Body of pancreas (tissue), 4 donors: Measurements from ENCODE around the gene SETD1A. TPM values are rescaled to one million over a fixed set of nuclear protein-coding genes. Genes with fewer than 3 reads are reported as not detected.

Experiments
- ATAC-seq: fragments of 150-250 bp; one replicate; pipeline ENCODE4 v1.9.1; 2016
- DNase-seq, 4 donors: peaks; one replicate each; pipeline ENCODE4 v3.0.0-alpha.2; 2019
- H3K27ac ChIP-seq, 4 donors: fragments of 200-600 bp; sonication (generic); 1 replicate in 3 of 4; 2 replicates in 1 of 4; pipeline versions ENCODE4 v1.5.1 to v1.6.1; 2016 to 2019; ENCODE audit warnings: mild to moderate bottlenecking in 1 of 4, mixed read lengths in 1 of 4, moderate library complexity in 1 of 4
- H3K27me3 ChIP-seq, 2 donors: fragments of 200-600 bp; sonication (generic); one replicate each; pipeline ENCODE4 v1.6.0; 2016; ENCODE audit warnings: mild to moderate bottlenecking in 1 of 2
- H3K36me3 ChIP-seq, 2 donors: fragments of 200-600 bp; sonication (generic); replicated peaks in 1 of 2; 2 replicates each; pipeline ENCODE4 v1.5.1; 2016; ENCODE audit warnings: low read depth in 2 of 2; ENCODE audit not compliant: insufficient read depth in 1 of 2
- H3K4me1 ChIP-seq: fragments of 200-600 bp; sonication (generic); one replicate; pipeline ENCODE4 v1.6.0; 2016
- H3K4me3 ChIP-seq, 2 donors: fragments of 200-600 bp; sonication (generic); 1 replicate in 1 of 2; 2 replicates in 1 of 2; pipeline ENCODE4 v1.5.1; 2016 to 2019
- H3K9me3 ChIP-seq, 3 donors: fragments of 200-600 bp; sonication (generic); 1 replicate in 2 of 3; 2 replicates in 1 of 3; pipeline ENCODE4 v1.5.1; 2016
- CTCF ChIP-seq, 7 experiments: fragments of 450-650 bp in 4 of 7; fragments of 200-600 bp in 3 of 7; sonication (generic) in 3 of 7; IDR thresholded peaks; one replicate each; pipeline ENCODE4 v1.5.1; 2016 to 2019; ENCODE audit warnings: antibody characterized with exemption in 7 of 7
- POLR2A ChIP-seq, 3 donors: fragments of 450-650 bp; IDR thresholded peaks; one replicate each; pipeline ENCODE4 v1.6.1; 2016; ENCODE audit warnings: antibody characterized with exemption in 3 of 3, mild to moderate bottlenecking in 2 of 3
- WGBS, 2 donors: methylation state at CpG; one replicate each; pipeline ENCODE4 v1.1.5; 2017; 5-methylcytosine and 5-hydroxymethylcytosine counted together
- intact Hi-C: fragments of 100-400 bp; cut with DNase I; formaldehyde crosslinking; loops from one replicate; pipeline ENCODE4 v1.15.1; 2023
- total RNA-seq, 2 donors: library from RNA; depleted of rRNA; stranded (reverse); fragments of >200 nt; gene quantifications; one replicate each; pipeline ENCODE4 v1.1.0, GENCODE V29; 2016

The SETD1A gene
- total RNA-seq, 2 donors from 2014 or later, result 4.7 to 10.9 TPM

- TF ChIP-seq POLR2A (IDR thresholded peaks at IDR 0.05) (no peak), CTCF (IDR thresholded peaks at IDR 0.05) (no peak)
- no peaks in the 10 kb centered on the region for H3K36me3 ChIP-seq
- no peak overlapping the region for H3K4me3 ChIP-seq
- intact Hi-C loops, result no loop called here
- H3K4me1 ChIP-seq, result peaks cover 12% of the 10 kb centered on the region
- no peaks in the 10 kb centered on the region for H3K27me3 ChIP-seq
- ATAC-seq (no peak), DNase-seq (no peak)
- H3K27ac ChIP-seq, result no peak overlapping the region
- H3K9me3 ChIP-seq, result no peaks in the 10 kb centered on the region
These were observed 13.2 kb upstream of the SETD1A start for GRCh38 chr16:30944352-30944751.

- WGBS, 2 donors, result 88 to 89% methylated on average over 23 to 35 of the region's 38 CpGs
- peaks cover 29% of the 10 kb centered on the region for H3K4me1 ChIP-seq
- no peaks in the 10 kb centered on the region for H3K9me3 ChIP-seq
- TF ChIP-seq POLR2A (IDR thresholded peaks at IDR 0.05), result peak in 1 of 3 donors; percentile 20
- TF ChIP-seq CTCF (IDR thresholded peaks at IDR 0.05), result no peak
- H3K36me3 ChIP-seq, result no peaks in the 10 kb centered on the region
- H3K27me3 ChIP-seq, result no peaks in the 10 kb centered on the region
- intact Hi-C loops, result no loop called here
- no peak overlapping the region for H3K4me3 ChIP-seq
- DNase-seq, result peak in 1 of 4 donors; percentile 44
- ATAC-seq, result no peak
- no peak overlapping the region for H3K27ac ChIP-seq
These were observed 10.6 kb upstream of the SETD1A start for GRCh38 chr16:30946671-30947540.

GRCh38 chr16:30947541-30947858 lies 10.1 kb upstream of the SETD1A start:
- 85 to 88% methylated on average over 3 of the region's 3 CpGs for WGBS, 2 donors
- Histone ChIP-seq H3K4me1 (peaks cover 25% of the 10 kb centered on the region), H3K9me3 (no peaks in the 10 kb centered on the region), H3K4me3 (no peak overlapping the region), H3K27me3 (no peaks in the 10 kb centered on the region), H3K36me3 (no peaks in the 10 kb centered on the region), H3K27ac (peak overlapping the region in 3 of 4 donors; percentile 73 to 95 (median 85))
- DNase-seq, result no peak
- intact Hi-C loops, result no loop called here
- ATAC-seq, result no peak
- TF ChIP-seq CTCF (IDR thresholded peaks at IDR 0.05), result no peak
- no peak for TF ChIP-seq POLR2A (IDR thresholded peaks at IDR 0.05)

GRCh38 chr16:30947859-30948666 lies 9.5 kb upstream of the SETD1A start:
- WGBS, 2 donors, result 35 to 46% methylated on average over 29 to 43 of the region's 44 CpGs
- DNase-seq, result peak; percentile 88 to 95 (median 92)
- Histone ChIP-seq H3K4me1 (peaks cover 25% of the 10 kb centered on the region), H3K27me3 (no peaks in the 10 kb centered on the region), H3K9me3 (no peaks in the 10 kb centered on the region), H3K36me3 (no peaks in the 10 kb centered on the region), H3K27ac (peak overlapping the region; percentile 53 to 95 (median 79)), H3K4me3 (peak overlapping the region; percentile 56 to 71)
- TF ChIP-seq CTCF (IDR thresholded peaks at IDR 0.05), result no peak
- peak; percentile 77 for ATAC-seq
- intact Hi-C loops, result no loop called here
